Adrenal gland (tissue), 5 donors: ENCODE measurements around the gene TBC1D30.

Experiments
- CTCF ChIP-seq, 6 experiments: fragments of 450-650 bp in 4 of 6; fragments of 200-600 bp in 2 of 6; sonication (generic) in 1 of 6; IDR thresholded peaks; 1 replicate in 5 of 6; 2 replicates in 1 of 6; pipeline versions ENCODE4 v1.5.1 to v1.8.0; 2016 to 2021; ENCODE audit warnings: antibody characterized with exemption in 6 of 6, mild to moderate bottlenecking in 2 of 6, moderate library complexity in 1 of 6
- POLR2A ChIP-seq, 2 donors: fragments of 450-650 bp; IDR thresholded peaks; one replicate each; pipeline ENCODE4 v1.6.1; 2017; ENCODE audit warnings: antibody characterized with exemption in 2 of 2, mild to moderate bottlenecking in 2 of 2, moderate library complexity in 1 of 2
- donor health status: DM: no; HTN: no; CAD: no.

DNA sequence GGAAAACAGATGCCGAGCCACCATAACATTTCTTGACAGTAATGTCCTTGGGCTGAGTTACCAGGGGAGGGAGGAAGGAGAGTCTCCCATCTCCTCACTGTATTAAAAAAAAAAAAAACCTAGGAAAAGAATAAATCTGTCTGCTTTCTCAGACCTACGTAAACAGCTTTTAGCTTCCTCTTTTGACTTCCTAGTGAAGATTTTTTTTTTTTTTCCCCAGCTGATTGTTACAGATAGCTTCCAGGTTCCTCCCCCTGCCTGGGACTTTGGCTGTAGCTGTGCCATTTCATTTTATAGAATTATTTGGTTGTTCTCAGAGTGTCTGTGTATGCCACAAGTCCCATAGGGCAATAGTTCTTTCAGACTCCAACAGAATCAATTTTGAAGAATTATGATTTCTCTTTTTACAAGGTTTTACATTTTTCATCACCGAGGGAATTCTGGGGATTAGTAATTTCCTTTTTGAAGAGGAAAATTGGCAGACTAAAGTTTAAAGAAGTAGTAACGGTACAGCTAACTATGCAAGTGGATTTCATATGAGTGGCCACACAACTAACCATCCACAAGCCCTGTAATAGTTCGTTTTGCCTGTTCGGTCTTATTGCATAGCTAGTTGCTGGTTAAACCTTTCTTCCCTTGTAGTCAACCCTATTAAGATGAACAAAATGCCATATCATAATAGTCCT is 42.1 kb upstream of the TBC1D30 start:
- TF ChIP-seq CTCF (IDR thresholded peaks at IDR 0.05): no peak
- TF ChIP-seq POLR2A (IDR thresholded peaks at IDR 0.05): no peak
